ENCODE results near the gene PLAAT2.
"Not testable (repeated sequence)": the region's sequence is repeated elsewhere in the genome, so short reads cannot be mapped to it uniquely, and the experiment has no call there.

Gene PLAAT2

DNA sequence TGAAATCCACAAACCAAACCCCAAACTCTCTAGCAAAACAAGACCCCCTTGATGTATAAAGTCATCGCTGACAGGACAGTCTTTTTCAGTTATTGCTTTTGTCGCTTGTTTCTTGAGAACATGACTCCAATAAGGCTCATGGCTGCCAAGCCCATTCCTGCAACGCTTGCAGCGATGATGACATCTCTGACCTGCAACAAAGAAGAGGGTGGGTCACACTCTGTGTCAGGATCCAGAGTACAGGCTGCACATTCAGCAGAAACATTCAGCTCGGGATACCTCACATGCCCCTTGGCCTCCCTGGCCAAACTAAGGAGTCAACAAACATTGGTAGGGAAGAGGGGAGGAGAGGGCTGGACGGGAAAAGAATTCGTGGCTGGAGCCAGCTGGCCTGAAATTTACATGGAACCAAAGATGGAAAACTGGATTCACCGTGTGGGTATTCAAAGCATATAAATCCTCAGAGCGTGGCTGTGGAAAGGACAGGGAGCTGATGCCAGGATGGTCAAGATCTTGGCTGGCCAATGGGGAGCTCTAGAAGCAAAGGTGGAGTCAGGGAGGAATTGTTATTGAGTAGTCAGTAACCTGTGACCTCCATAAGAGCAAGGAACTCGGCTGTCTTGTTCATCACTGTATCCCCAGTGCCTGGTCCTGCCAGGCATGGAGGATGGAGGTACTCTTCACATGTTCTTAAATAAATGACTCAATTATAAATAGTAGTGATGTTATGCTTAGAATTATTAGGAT is 11.8 kb upstream of the PLAAT2 start:
- DNase-seq = no peak

DNA sequence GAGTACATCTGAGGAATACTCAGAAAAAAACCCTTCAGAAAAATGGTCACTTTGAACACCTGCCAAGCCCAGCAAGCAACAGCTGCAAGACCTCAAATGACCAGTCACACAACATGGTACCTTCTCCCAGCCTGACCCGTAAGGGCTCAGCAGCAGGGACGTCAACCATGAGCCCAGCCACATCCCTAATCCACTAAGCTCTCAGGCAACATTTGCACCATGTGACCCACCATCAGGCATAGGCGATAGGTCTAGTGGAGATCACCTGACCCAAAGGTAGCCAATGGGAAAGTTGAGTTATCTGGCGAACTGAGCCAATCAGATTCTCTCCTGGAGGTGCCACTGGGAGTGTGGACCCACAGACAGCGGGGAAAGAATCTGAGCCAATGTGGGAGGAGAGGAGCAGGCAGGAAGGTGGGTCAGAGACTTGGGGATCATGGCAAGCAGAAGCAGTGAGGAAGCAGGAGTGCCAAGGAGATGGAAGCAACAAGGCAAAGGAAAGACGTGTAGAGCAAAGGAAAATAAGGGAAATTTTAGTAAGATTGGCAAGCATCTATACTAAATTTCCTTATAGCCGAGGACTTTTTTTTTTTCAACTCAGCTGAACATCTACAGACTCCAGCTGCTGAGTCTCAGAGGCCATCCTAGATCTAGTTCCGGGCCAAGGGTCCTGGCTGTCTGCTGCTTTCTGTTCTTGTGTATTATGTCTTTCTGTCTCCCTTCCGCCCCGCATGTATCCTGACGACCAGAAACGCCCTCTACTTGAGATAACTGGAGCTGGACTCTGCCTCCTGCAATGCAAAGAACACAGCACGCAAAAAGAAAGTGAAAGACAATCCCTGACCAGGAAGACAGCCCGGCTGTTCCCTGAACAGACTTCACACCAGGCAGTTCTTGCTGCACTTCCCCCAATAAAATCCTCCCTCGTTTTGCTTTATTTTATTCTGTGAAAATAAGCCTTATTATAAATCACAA is 11.0 kb upstream of the PLAAT2 start:
- no peak for DNase-seq

DNA sequence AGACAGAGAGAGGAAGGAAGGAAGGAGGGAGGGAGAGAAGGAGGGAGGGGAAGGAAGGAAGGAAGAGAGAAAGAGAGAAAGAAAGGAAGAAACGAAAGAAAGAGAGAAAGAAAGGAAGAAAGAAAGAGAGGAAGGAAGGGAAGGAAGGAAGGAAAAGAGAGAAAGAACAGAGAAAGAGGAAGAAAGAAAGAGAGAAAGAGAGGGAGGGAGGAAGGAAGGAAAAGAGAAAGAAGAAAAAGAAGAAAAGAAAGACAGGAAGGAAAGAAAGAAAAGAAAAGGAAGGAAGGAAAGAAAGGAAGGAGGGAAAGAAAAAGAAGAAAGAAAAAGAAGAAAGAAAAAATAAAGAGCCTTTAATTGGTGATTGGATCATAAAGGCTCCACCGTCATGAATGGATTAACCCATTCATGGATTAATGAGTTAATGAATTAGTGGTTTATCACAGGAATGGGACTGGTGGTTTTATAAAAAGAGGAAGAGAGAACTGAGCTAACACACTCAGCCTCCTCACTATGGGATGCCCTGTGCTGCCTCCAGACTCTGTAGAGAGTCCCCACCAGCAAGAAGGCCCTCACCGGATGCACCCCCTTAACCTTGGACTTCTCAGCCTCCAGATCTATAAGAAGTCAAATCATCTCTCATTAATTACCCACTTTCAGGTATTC is 9.0 kb upstream of the PLAAT2 start:
- DNase-seq = no peak

DNA sequence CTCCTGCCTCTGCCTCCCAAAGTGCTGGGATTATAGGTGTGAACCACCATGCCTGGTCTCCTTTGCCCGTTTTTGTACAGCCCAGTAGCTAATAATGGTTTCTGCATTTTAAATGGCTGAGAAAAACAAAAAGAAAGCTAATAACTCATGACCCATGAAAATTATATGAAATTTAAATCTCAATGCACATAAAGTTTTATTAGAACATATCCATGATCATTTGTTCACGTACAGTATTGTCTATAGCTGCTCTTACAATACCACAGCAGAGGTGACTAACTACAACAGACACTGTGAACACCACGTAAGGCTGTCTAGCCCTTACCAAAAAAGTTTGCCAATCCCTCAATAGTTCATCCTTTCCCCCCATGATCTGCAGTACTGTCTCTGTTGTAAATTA is 6.4 kb upstream of the PLAAT2 start:
- DNase-seq = no peak

DNA sequence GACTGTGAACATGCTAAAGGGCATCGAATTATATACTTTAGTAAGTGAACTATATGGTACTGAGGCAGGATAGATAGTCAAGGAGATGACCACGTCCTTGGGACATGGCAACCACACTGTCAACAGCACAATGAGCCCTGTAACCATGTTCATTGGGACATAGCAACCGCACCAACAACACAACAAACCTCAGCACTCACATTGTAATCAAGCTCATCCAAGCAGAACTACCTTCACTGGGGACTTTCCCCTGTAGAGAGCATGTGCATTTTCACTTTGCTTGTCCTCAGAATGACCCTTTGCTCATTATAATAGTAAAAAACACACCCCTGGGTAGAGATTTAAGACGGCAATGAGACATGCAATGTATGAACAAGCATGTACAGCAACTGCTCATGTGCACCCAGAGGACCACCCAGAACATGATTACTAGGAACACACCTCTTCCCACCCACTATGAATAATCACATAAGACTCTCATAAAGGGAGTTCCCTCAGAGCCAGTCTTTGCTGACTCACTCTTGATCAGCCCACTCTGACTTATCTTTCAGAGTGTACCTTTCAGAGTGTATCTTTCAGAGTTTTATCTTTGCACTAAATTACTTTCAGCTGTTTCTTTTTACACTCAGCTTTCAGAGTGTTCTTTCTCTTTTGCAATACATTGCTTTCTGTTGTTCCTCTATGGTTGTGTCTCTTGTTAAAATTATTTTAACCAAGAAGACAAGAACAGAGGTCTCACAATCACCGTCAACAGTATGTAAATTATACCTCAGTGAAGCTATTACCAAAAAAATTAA is 4.1 kb upstream of the PLAAT2 start:
- DNase-seq = no peak

DNA sequence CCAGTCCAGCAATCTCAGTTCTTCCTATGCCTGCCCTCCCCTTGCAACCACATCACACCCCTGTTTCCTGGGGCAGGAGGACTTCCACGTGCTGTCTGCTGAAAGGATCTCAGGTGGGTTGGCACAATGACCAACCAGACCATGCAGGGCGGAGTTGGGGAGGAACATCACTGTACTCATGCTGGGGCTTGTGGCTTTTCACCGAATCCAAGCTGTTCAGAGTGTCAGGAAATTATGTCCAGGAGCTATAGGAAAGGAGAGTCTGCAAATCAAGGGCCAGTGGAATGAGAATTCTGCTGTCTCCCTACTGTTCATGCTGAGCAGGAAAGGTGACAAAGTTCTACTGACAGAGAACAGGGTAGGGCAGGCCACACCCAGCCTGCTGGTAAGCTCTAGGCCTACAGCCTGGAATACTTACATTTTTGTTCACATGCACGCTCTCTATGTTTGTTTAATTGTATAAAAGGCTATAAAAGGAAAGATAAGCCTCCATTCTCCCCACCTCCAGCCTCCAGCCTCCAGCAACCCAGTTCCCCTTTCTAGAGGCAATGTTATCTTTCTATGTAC is 1.7 kb upstream of the PLAAT2 start:
- no peak for DNase-seq

DNA sequence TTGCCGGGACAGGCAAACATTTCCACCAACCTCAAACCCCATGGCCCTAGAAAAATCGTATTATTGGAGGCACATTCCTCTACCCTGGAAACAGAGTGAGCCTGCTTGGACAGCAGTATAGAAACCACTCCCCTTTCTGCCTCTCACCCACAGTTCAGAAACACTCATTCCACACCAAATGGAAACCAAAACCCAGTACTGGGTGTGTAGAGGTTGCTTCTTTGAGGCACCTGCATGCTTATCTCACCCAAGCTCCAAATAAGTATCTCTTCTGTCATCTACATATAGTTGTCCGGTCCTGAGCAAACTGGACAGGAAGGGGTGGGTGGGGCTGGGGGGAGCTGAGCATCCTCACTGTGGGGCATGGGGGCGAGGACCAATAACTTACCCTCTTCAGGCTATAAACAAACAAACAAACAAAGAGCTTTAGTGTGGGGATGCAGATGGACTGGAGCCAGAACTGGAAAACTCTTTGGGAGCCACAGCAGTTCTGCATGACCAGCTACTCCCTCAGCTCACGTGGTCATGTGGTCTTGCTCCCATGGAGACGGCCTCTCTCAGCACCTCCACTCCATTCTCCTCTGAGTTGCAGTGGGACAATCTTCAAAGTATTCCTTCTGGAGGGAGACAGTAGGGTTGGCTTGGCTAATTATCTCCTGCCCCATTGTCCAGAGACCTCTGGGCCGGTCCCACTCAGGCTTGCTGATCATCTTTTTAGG is 1.0 kb upstream of the PLAAT2 start:
- DNase-seq = no peak

DNA sequence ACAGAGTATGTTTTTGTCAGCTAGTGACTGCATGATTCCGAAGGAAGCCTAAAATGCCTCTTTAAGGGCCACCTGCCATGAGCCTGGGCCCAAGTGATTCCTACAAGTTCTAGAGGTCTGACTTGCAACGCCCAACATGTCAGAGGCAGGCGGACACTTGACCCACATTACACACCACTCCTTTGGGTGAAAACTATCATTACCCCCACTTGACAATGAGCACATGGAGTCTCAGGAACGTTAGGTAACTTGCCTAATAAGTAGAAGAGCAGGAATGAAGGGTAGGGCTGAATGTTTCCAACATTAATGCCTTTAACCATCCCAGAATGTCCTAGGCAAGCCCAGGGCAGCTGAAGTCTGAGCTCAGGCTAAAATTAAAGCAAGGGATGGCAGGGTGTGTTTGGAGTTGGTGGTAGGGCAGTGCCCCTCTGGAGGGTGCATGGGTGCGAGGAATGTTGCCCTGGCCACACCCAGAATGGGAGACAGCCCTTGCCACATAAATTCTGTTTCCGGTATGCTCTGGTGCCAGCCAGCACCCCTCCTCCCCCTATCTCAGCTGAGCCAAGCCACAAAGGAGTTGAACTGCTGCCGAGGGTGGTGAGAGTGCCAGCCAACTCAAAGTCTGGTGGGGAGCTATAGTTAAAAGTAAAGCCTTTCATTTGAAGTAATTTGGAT is 2.5 kb downstream of the PLAAT2 start:
- DNase-seq = no peak

DNA sequence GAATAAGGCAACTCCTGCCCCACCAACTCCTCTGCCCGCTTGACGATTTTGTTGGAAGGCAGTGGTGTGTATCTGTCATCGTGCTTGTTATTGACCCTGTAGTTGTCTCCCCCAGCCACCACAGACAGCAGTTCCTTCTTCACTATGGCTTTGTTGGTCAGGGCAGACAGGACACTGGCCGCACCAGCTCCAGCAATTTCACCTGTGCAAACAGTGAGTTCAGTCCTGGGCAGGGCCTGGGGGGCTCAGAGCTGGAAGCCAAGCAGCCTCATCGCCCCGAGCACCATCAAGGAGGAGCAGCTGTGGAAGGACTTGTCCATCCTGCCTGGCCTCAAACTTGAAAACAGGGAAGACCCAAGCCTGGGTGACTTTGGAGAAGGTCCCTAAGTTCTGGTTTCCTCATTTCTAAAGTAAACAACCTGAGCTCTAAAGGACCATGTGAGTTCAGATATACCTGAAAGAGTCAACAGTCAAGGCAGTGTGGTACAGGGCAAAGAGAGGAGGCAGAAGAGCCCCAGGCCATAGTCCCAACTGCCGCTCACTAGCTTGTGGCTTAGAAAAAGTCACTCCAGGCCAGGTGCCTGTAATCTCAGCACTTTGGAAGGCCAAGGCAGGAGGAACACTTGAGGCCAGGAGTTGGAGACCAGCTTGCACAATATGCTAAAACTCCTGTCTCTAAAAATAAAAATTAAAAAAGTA is 4.6 kb downstream of the PLAAT2 start:
- DNase-seq = no peak

DNA sequence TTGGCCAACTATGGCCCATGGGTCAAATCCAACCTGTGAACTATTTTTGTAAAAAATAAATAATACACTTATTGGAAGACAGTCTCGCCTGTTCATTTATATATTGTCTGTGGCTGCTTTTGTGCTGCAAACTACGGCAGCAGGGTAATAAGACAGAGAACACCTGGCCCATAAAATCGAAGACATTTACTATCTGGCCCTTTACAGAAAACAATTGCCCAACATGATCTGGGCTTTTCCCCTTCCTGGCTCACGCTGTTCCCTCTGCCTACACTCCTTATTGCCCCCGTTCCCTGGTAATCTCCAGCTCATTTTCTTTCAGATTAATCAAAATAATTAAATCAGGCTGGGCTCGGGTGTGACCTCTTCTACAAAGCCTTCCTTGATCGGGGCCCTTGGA is 5.6 kb downstream of the PLAAT2 start:
- DNase-seq = no peak

DNA sequence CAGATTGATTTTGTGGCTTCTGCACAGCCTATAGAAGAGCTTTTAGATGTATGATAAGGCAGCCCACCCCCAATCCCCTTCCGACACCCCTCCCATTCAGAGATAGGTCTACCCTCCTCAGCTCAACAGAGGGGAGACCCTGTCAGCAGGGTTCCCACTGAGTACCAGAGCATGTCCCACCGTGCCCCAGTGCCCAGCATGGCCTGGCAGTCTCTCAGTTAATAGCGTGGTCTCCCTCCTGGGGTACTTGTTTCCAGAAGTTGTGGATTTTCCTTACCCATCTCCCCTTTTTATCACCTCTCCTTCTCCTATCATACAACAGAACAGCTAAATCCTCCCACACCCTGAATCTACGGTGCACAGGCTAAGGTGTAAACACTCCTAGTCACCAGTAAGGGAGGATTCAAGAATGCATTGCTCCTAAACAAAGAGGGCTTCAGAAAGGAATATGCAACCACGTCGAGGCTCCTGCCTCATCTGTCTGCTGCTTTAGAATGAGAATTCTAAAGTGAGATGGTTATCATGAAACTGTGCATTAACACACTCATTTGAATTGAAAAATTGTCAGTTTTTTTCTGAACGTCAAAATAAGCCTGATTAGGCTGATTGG is 6.7 kb downstream of the PLAAT2 start:
- no peak for DNase-seq

DNA sequence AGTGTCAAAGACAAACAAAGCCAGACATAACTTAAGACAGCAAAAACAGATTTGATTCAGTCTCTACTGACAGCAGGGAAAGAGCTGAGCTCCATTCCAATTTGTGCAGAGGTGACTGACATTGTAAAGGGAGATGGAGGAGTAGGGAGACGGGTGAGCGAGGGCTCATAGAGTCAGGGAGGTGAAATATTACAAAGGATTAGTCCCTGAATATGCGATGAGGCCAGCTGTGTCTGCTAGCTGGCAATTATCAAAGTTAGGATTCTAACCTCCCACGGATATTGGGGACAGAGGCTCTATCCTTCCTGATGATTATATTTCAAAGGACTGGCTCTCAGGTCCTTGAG is 8.3 kb downstream of the PLAAT2 start:
- no peak for DNase-seq

DNA sequence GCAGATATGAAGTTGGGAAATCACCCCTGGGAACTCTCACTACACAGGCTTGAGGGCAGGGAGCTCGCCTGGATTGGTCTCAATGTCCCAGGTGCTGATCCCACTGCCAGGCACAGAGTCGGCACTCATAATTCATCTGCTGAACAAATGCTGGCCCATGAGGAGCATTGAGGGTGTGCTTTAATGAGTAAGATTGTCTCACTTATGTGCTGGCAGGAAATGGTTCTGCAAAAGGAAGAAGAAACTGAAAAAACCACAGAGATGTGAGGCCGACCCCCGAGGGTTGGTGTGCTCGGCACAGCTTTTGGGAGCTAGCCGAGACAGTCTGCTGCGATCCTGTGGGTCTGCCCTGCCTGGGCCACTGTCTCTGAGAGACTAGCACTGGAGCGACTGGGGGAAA is 9.4 kb downstream of the PLAAT2 start:
- DNase-seq = no peak

DNA sequence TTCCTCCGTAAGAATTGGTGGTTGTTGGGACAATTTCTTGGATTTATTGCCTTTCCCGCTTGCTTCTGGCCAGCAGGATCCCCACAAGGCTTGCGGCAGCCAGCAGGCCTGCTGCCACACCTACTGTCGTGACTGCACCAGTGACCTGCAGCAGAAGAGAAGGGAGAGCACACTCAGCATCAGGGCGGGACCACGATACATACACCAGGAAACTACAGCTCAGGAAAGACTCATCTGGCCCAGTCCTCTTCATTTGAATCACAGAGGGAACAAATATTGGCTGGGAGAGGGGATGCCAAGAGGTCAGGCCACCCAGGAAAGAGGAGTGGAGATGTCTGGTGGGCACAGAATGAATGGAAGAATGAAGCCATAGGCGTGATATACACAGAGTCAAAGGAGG is 10.3 kb downstream of the PLAAT2 start:
- no peak for DNase-seq

DNA sequence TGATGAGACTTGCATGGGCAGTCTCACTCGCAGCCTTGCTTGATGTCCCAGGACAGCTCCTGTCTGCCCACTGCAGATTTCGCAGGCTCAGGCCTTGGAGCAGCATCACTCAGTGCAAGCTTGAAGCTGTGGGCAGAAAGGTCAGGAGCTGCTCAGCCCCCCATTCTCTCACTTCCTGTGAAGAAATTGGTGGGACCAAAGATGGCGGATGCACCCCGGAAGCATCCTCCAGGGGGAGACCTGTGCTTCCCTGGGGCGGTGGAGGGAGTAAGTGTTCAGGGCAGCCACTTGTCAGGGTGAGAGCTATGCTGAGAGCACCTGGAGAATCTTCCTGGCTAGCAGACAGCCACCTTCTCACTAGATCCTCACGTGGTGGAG is 11.3 kb downstream of the PLAAT2 start:
- DNase-seq = no peak

DNA sequence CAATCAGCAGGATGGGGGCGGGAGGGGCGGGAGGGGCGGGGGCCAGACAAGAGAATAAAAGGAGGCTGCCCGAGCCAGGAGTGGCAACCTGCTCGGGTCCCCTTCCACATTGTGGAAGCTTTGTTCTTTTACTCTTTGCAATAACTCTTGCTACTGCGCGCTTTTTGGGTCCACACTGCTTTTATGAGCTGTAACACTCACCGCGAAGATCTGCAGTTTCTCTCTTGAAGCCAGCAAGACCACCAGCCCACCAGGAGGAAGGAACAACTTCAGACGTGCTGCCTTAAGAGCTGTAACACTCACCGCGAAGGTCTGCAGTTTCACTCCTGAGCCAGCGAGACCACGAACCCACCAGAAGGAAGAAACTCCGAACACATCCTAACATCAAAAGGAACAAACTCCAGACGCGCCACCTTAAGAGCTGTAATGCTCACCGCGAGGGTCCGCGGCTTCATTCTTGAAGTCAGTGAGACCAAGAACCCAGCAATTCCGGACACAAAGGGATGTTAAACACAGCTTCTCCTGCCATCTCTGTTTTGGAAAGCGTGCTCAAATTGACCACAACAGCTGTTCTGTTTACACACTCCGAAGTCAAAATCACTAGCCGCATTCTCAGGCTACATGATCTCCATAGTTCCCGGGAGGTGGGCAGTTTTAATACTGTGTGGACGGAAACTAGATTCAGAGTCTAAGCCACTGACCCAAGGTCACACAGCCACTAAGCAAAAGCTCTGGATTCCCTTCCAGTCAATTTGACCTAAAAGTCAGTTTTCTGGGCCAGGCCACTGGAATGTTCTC is 11.9 kb downstream of the PLAAT2 start:
- no peak for DNase-seq

DNA sequence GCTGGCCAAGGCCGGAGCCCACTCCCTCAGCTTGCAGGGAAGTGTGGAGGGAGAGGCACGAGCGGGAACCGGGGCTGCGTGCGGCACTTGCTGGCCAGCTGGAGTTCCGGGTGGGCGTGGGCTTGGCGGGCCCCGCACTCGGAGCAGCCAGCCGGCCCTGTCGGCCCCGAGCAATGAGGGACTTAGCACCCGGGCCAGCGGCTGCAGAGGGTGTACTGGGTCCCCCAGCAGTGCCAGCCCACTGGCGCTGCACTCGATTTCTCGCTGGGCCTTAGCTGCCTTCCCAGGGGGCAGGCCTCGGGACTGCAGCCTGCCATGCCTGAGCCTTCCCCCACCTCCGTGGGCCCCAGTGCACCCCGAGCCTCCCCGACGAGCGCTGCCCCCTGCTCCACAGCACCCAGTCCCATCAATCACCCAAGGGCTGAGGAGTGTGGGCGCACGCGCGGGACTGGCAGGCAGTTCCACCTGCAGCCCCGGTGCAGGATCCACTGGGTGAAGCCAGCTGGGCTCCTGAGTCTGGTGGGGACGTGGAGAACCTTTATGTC is 13.0 kb downstream of the PLAAT2 start:
- DNase-seq = not testable (repeated sequence)

DNA sequence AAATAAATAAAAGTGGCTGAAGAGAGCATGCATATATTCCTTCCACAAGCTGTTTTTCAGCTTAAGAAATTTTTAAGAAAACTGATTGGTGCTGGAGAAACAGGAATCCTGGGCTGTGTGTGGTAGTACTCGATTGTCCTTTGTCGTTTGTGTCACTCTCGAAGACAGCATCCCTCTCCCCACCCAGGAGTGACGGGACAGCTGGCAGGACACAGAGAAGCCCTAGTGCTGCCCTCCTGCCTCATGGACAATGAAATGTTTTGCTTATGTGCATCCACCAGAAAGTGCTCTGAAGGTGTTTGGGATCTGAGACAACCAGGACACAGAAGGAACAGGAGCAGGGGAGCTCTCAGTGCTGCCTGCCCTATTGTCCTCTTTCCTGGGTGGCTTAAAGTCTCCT is 13.8 kb downstream of the PLAAT2 start:
- no peak for DNase-seq

DNA sequence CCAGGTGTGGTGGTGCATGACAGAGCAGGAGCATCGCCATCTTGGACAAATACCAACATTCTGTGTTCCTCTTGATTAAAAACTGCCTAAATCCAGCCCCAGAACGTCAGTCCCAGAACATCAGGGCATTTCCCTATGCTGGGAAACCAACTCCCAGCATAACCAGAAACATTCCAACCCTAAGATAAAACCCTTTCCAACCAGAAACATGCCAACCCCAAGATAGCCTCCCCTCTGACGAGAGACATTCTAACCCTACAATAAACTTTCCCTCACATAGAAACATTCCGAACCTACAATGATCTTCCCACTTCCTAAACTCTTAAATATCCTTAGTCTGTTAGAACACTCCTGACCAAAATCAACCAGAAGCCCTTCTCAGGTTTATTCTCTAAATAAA is 15.0 kb downstream of the PLAAT2 start:
- no peak for DNase-seq

Data from GDM1 (cell line).